GM12878 (cell line): ENCODE data around the gene FAM227B. TPM values are rescaled to one million over a fixed set of nuclear protein-coding genes. Genes with fewer than 3 reads are reported as not detected.

Experiments used
- ATAC-seq: fragments of 200-7000 bp; cut with Tn5 transposase; 3 replicates; pipeline ENCODE4 v1.9.1; 2020; ENCODE audit warnings: mild to moderate bottlenecking, moderate library complexity
- BruUV-seq: library from RNA; stranded (reverse); fragments of 400-500 nt; replicated peaks from 2 replicates; lab custom pipeline; 2021; lab: Mats Ljungman, UMichigan
- CTCF ChIA-PET: fragments of 300-600 bp; sonication (Branson Sonifier 250); formaldehyde crosslinking; extraction: SDS; loops from one replicate; lab custom pipeline; 2021; ENCODE audit warnings: inconsistent platforms; lab: Yijun Ruan, JAX
- POLR2A ChIA-PET: fragments of 350-600 bp; formaldehyde crosslinking; extraction: SDS; loops from one replicate; lab custom pipeline; 2021; ENCODE audit warnings: inconsistent platforms; lab: Charles Lee
- RAD21 ChIA-PET: fragments of 300-600 bp; sonication (Branson Sonifier 250); formaldehyde crosslinking; loops from one replicate; lab custom pipeline; 2023; ENCODE audit warnings: antibody characterized with exemption; ENCODE audit not compliant: unreplicated experiment; lab: Charles Lee
- SMC1A ChIA-PET: fragments of 300-600 bp; sonication (Branson Sonifier 250); formaldehyde crosslinking; loops from one replicate; lab custom pipeline; 2023; ENCODE audit not compliant: unreplicated experiment, uncharacterized antibody; lab: Charles Lee
- DNase-seq: peaks from one replicate; pipeline ENCODE4 v3.0.0-alpha.2; 2011; ENCODE audit warnings: low read depth, low spot score
- FAIRE-seq: peaks from 3 replicates; lab custom pipeline; 2011; peaks lifted over from hg19 to GRCh38; lab: Jason Lieb, UNC
- H2AFZ ChIP-seq: 2 replicates; pipeline ENCODE4 v1.6.0; 2011; ENCODE audit warnings: low read depth, low read length, control low read depth; ENCODE audit not compliant: control insufficient read depth
- H3K27ac ChIP-seq: 2 replicates; pipeline ENCODE4 v1.5.1; 2011; ENCODE audit warnings: control low read depth; ENCODE audit not compliant: control insufficient read depth, insufficient read depth
- H3K27me3 ChIP-seq, 2 experiments: replicated peaks in 1 of 2; 2 replicates each; pipeline versions ENCODE4 v1.6.0 to v1.6.1; 2011; ENCODE audit warnings: low read length in 1 of 2; ENCODE audit not compliant: control insufficient read depth in 2 of 2, insufficient read depth in 2 of 2
- H3K36me3 ChIP-seq, 2 experiments: 2 replicates each; pipeline ENCODE4 v1.5.1; 2011; ENCODE audit warnings: low read length in 1 of 2; ENCODE audit not compliant: control insufficient read depth in 2 of 2, insufficient read depth in 2 of 2
- H3K4me1 ChIP-seq: 2 replicates; pipeline ENCODE4 v1.6.1; 2011; ENCODE audit warnings: mild to moderate bottlenecking, low read length, moderate library complexity, mixed read lengths; ENCODE audit not compliant: control insufficient read depth, insufficient read depth
- H3K4me2 ChIP-seq: 2 replicates; pipeline ENCODE4 v1.6.0; 2011; ENCODE audit warnings: control low read depth; ENCODE audit not compliant: control insufficient read depth, insufficient read depth
- H3K4me3 ChIP-seq: fragments of 200-600 bp; sonication (generic); 2 replicates; pipeline ENCODE4 v1.5.1; 2016
- H3K79me2 ChIP-seq: 2 replicates; pipeline ENCODE4 v1.6.0; 2011; ENCODE audit warnings: low read length; ENCODE audit not compliant: control insufficient read depth, insufficient read depth
- H3K9ac ChIP-seq: 2 replicates; pipeline ENCODE4 v1.8.0; 2011; ENCODE audit warnings: low read length, control low read depth, mixed read lengths; ENCODE audit not compliant: control insufficient read depth, insufficient read depth
- H3K9me3 ChIP-seq: replicated peaks from 3 replicates; pipeline ENCODE4 v1.5.1; 2011; ENCODE audit warnings: mild to moderate bottlenecking, low read length; ENCODE audit not compliant: control insufficient read depth, insufficient read depth
- H4K20me1 ChIP-seq: 2 replicates; pipeline ENCODE4 v1.6.0; 2011; ENCODE audit not compliant: control insufficient read depth, insufficient read depth
- BRCA1 ChIP-seq: IDR thresholded peaks from 2 replicates; pipeline ENCODE4 v1.6.1; 2011; ENCODE audit warnings: low read depth, low read length, improper control_type of control experiment
- CBX5 ChIP-seq: sonication (generic); IDR thresholded peaks from 2 replicates; pipeline ENCODE4 v1.6.1; 2016; ENCODE audit warnings: low read depth, moderate library complexity, mild to moderate bottlenecking, inconsistent platforms
- CHD1 ChIP-seq: IDR thresholded peaks from 2 replicates; pipeline ENCODE4 v1.6.1; 2012; ENCODE audit warnings: low read depth, low read length, improper control_type of control experiment
- DPF2 ChIP-seq: fragments of 450-650 bp; IDR thresholded peaks from 2 replicates; pipeline ENCODE4 v1.6.1; 2017; ENCODE audit warnings: mild to moderate bottlenecking
- MEF2A ChIP-seq: IDR thresholded peaks from 2 replicates; pipeline ENCODE4 v1.6.1; 2011; ENCODE audit warnings: low read depth, mild to moderate bottlenecking, low read length, moderate library complexity; ENCODE audit not compliant: insufficient read depth
- NBN ChIP-seq: fragments of 450-650 bp; IDR thresholded peaks from 2 replicates; pipeline ENCODE4 v1.6.1; 2016
- RB1 ChIP-seq: fragments of 450-650 bp; formaldehyde crosslinking; IDR thresholded peaks from 2 replicates; pipeline ENCODE4 v1.6.1; 2017; ENCODE audit warnings: mild to moderate bottlenecking, borderline replicate concordance
- SMAD5 ChIP-seq: IDR thresholded peaks from 2 replicates; pipeline ENCODE4 v1.6.1; 2016; ENCODE audit warnings: antibody characterized with exemption, low read depth
- SMARCA5 ChIP-seq: fragments of 450-650 bp; IDR thresholded peaks from 2 replicates; pipeline ENCODE4 v1.6.1; 2017; ENCODE audit warnings: mild to moderate bottlenecking
- SRF ChIP-seq, 2 experiments: IDR thresholded peaks; 2 replicates each; pipeline ENCODE4 v1.6.1; 2011; ENCODE audit warnings: low read depth in 2 of 2, low read length in 2 of 2, mild to moderate bottlenecking in 1 of 2, moderate library complexity in 1 of 2
- STAT3 ChIP-seq: IDR thresholded peaks from 2 replicates; pipeline ENCODE4 v1.6.1; 2011; ENCODE audit warnings: low read depth, low read length, improper control_type of control experiment
- TARDBP ChIP-seq: IDR thresholded peaks from 2 replicates; pipeline ENCODE4 v1.6.1; 2016; ENCODE audit warnings: borderline replicate concordance
- TCF12 ChIP-seq: IDR thresholded peaks from 2 replicates; pipeline ENCODE4 v1.6.1; 2011; ENCODE audit warnings: low read depth, mild to moderate bottlenecking, low read length
- WGBS: methylation state at CpG from one replicate; pipeline ENCODE4 v1.1.6; 2016; ENCODE audit warnings: low lambda C conversion rate; ENCODE audit not compliant: insufficient replicate concordance, insufficient coverage; ENCODE audit errors: missing lambda C conversion rate; 5-methylcytosine and 5-hydroxymethylcytosine counted together
- in situ Hi-C: fragments of 300-500 bp; cut with MboI; formaldehyde crosslinking; loops from 9 replicates; pipeline ENCODE4 v1.14.3; 2018; ENCODE audit warnings: mixed read lengths
- intact Hi-C: fragments of 100-400 bp; cut with micrococcal nuclease; formaldehyde crosslinking; loops from one replicate; pipeline ENCODE4 v1.14.2; 2022; ENCODE audit not compliant: unreplicated experiment
- polyA plus RNA-seq, 11 experiments: library from polyadenylated mRNA; depleted of rRNA in 4 of 11; unstranded in 6 of 11; stranded (reverse) in 5 of 11; fragments of >200 nt; fragmentation: Nextera tagmentation in 4 of 11; fragmentation: Illumina TruSeq in 1 of 11; extraction: Ambion mirVana in 4 of 11; extraction: Trizol in 1 of 11; gene quantifications; 1 replicate in 1 of 11; 2 replicates in 10 of 11; pipeline versions ENCODE4 v1.2.1 to v1.2.3, GENCODE V29; 2011 to 2016; ENCODE audit warnings: inconsistent platforms in 2 of 11, missing spikeins in 2 of 11, low read depth in 1 of 11
- total RNA-seq, 4 experiments: library from RNA; depleted of rRNA in 3 of 4; stranded (reverse); fragments of >200 nt in 3 of 4; fragmentation: Illumina TruSeq in 1 of 4; extraction: Trizol in 1 of 4; gene quantifications; 2 replicates each; pipeline versions ENCODE4 v1.2.1 to v1.2.3, GENCODE V29; 2013 to 2021
- TF ChIP-seq, protein P1 (sequence below): fragments of 450-650 bp; IDR thresholded peaks from 2 replicates; pipeline ENCODE4 v1.6.1; 2017; ENCODE audit warnings: borderline replicate concordance
- TF ChIP-seq, protein P2 (sequence below): IDR thresholded peaks from 2 replicates; pipeline ENCODE4 v1.6.1; 2012; ENCODE audit warnings: low read depth, low read length, improper control_type of control experiment
- TF ChIP-seq, protein P3 (sequence below): fragments of 450-650 bp; IDR thresholded peaks from 2 replicates; pipeline ENCODE4 v1.6.1; 2017; ENCODE audit warnings: low read depth, mild to moderate bottlenecking, moderate library complexity

The FAM227B gene
- total and polyA plus RNA-seq, 10 of the 15 experiments (the other 5 are each of a cell fraction or from before 2014, with no cell fraction given): 3.9 to 12.6 (median 6.9) TPM

DNA sequence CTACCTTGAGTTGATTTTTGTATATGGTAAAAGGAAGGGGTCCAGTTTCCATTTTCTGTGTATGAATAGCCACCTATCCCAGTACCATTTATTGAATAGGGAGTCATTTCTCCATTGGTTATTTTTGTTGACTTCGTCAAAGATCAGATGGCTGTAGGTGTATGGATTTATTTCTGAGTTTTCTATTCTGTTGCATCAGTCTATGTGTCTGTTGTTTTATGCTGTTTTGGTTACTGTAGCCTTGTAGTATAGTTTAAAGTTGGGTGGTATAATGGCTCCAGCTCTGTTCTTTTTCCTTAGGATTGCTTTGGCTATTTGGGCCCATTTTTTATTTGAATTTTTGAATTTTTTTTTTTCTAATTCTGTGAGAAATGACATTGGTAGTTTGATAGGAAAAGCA is 323.0 kb downstream of the FAM227B start:
- TF ChIP-seq CBX5: no peak
- no peak for TF ChIP-seq TCF12
- TF ChIP-seq CHD1: no peak
- no peak for TF ChIP-seq TARDBP
- no peak for TF ChIP-seq NBN
- TF ChIP-seq MEF2A: no peak
- TF ChIP-seq BRCA1: no peak
- no peak for TF ChIP-seq STAT3
- no peak for TF ChIP-seq SRF (IDR thresholded peaks at IDR 0.05; ENCODE audit: low read depth in 2 of 2, low read length in 2 of 2)
- TF ChIP-seq, protein P1, sequence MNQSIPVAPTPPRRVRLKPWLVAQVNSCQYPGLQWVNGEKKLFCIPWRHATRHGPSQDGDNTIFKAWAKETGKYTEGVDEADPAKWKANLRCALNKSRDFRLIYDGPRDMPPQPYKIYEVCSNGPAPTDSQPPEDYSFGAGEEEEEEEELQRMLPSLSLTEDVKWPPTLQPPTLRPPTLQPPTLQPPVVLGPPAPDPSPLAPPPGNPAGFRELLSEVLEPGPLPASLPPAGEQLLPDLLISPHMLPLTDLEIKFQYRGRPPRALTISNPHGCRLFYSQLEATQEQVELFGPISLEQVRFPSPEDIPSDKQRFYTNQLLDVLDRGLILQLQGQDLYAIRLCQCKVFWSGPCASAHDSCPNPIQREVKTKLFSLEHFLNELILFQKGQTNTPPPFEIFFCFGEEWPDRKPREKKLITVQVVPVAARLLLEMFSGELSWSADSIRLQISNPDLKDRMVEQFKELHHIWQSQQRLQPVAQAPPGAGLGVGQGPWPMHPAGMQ: no peak
- no peak for TF ChIP-seq DPF2
- TF ChIP-seq, protein P2, sequence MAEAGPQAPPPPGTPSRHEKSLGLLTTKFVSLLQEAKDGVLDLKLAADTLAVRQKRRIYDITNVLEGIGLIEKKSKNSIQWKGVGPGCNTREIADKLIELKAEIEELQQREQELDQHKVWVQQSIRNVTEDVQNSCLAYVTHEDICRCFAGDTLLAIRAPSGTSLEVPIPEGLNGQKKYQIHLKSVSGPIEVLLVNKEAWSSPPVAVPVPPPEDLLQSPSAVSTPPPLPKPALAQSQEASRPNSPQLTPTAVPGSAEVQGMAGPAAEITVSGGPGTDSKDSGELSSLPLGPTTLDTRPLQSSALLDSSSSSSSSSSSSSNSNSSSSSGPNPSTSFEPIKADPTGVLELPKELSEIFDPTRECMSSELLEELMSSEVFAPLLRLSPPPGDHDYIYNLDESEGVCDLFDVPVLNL: no peak
- TF ChIP-seq, protein P3, sequence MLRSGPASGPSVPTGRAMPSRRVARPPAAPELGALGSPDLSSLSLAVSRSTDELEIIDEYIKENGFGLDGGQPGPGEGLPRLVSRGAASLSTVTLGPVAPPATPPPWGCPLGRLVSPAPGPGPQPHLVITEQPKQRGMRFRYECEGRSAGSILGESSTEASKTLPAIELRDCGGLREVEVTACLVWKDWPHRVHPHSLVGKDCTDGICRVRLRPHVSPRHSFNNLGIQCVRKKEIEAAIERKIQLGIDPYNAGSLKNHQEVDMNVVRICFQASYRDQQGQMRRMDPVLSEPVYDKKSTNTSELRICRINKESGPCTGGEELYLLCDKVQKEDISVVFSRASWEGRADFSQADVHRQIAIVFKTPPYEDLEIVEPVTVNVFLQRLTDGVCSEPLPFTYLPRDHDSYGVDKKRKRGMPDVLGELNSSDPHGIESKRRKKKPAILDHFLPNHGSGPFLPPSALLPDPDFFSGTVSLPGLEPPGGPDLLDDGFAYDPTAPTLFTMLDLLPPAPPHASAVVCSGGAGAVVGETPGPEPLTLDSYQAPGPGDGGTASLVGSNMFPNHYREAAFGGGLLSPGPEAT: no peak
- TF ChIP-seq RB1: no peak
- TF ChIP-seq SMARCA5: no peak
- no peak for TF ChIP-seq SMAD5
- in situ Hi-C loops: no loop called here
- ChIA-PET SMC1A (no interaction called here), CTCF (no interaction called here), POLR2A (no interaction called here), RAD21 (no interaction called here)
- ATAC-seq (no peak), FAIRE-seq (no peak), DNase-seq (no peak)
- 100% methylated on average over 1 of the region's 1 CpG for WGBS
- Histone ChIP-seq H3K36me3 (0 out of 4 replicates have a peak, but pooled peaks cover 0 to 3% of the 10 kb centered on the region in 2 experiments), H3K4me1 (no peaks in the 10 kb centered on the region), H4K20me1 (no peaks in the 10 kb centered on the region), H3K4me2 (no peak overlapping the region), H3K79me2 (no peaks in the 10 kb centered on the region), H3K27ac (no peak overlapping the region), H3K9ac (no peak overlapping the region), H3K9me3 (no peaks in the 10 kb centered on the region), H3K27me3 (no peaks in the 10 kb centered on the region), H3K4me3 (no peak overlapping the region), H2AFZ (no peak overlapping the region)
- no TSS peak for BruUV-seq
- intact Hi-C loops: no loop called here
